HT-29 (cell line): Measurements from ENCODE around the gene DAGLA. TPM values are rescaled to one million over a fixed set of nuclear protein-coding genes. Genes with fewer than 3 reads are reported as not detected.
"Not testable (repeated sequence)": the region's sequence is repeated elsewhere in the genome, so short reads cannot be mapped to it uniquely, and the experiment has no call there.

Experiments
- DNase-seq: peaks from one replicate; pipeline ENCODE4 v3.0.0-alpha.2; 2015; ENCODE audit warnings: low spot score
- total RNA-seq: library from RNA; depleted of rRNA; stranded (reverse); fragments of >200 nt; shearing (Covaris generic); gene quantifications from 2 replicates; pipeline ENCODE4 v1.2.3, GENCODE V29; 2014

The DAGLA gene
- total RNA-seq, 1 experiment from 2014 or later = 9.7 TPM

DNA sequence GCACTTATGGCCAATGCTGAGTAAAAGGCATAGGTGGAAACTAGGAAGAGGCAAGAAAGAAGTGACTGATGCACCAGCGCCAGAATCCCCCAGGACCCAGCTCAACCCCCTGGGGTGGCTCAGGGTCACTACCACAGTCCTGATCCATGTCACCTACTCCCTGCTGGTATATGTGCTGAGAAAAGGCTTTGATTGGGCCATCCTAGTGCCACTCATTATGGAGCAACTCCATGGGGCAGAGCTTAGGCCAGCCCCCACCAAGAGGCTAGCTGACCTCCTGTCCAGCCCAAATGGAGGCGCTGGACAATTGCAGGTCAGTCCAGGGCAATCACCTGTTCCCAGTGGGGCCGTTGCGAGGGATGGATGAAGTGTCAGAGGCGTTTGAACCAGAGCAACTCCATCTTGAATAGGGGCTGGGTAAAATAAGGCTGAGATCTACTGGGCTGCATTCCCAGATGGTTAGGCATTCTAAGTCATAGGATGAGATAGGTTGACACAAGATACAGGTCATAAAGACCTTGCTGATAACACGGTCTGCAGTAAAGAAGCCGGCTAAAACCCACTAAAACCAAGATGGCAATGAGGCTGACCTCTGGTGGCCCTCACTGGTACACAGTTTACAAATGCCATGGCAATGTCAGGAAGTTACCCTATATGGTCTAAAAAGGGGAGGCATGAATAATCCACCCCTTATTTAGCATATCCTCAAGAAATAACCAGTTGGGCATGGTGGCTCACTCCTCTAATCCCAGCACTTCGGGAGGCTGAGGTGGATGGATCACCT is 20.6 kb upstream of the DAGLA start:
- DNase-seq = no peak

DNA sequence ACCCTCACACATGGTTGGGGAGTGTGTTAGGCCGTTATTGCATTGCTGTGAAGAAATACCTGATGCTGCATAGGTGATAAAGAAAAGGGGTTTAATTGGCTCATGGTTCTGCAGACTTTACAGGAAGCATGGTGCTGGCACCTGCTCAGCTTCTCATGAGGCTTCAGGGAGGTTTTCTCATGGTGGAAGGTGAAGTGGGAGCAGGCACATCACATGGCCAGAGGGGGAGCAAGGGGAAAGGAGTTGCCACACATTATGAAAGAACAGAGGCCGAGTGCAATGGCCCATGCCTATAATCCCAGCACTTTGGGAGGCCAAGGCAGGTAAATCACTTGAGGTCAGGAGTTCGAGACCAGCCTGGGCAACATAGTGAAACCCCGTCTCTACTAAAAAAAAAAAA is 19.2 kb upstream of the DAGLA start:
- DNase-seq = not testable (repeated sequence)

DNA sequence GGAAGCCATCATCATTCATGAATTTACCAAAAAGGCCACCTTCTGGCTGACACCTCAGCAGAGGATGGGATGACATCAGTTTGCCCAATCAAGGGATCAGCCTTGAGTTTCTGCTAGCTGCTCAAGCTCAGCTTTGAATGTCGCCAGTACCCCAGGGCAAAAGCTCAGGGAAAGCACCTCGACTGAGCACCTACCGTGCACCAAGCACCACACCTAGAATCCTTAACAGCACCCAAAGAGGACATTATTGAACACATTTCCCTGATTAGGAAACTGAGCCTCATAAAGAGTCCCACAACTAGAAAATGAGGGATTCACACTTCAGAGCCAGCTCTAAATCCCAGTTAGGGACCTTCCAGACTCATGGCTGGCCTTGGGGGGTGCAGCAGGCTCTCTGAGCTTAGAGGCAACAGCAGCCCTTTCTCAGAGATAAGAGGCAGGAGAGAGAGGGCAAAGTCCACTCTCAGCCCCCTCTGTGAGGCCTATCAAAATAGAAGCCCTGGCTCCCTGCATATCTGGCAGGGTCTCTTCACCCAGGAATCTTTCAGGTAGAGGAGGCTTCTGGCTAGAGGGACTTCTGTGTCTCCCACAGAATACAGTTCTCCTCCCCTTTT is 13.4 kb upstream of the DAGLA start:
- no peak for DNase-seq

DNA sequence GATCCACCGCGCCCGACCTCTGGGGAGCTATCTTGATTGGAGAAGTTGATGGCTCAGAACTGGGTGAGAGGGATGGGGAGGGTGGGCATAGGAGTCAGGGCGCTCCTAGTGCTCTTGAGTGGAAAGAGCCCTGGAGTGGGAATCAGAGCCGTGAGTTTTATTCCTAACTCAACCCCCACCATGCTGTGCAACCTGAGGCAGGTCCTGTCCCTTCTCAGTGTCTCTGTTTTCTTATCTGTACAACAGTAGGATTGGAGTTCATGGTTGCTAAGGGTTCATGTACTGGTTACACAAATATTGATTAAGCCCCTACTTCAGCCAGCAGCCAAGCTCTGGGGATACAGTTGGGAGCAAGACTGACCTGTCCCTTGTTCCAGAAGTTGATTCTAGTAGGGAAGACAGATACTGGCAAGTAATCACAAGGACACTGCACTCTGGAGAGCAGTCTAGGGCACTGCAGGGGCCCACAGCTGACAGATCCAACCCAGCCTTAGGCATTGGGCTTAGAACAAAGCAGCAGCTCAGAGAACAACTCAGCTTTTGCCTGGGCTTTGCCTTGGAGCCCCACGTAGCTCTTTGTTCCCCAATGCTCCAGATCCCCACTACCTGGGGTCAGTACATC is 12.4 kb upstream of the DAGLA start:
- no peak for DNase-seq

DNA sequence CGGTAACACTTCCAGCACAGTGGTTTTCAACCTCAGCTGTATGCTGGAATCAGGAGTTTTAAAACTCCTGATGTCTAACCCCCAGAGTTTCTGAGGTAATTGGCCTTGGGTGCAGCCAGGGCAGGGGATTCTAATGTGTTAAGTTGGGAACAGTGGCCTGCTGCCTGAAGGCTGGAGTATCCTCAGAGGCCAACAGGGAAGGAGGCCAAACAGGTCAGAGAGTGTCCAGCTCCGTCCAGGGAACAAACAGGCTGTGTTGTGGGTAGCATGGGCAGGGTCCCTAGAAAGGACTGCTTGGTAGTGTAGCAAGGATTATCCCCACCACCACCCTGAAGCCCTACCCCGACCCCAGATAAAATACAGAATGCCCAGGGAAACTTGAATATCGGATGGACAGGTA is 10.8 kb upstream of the DAGLA start:
- no peak for DNase-seq

DNA sequence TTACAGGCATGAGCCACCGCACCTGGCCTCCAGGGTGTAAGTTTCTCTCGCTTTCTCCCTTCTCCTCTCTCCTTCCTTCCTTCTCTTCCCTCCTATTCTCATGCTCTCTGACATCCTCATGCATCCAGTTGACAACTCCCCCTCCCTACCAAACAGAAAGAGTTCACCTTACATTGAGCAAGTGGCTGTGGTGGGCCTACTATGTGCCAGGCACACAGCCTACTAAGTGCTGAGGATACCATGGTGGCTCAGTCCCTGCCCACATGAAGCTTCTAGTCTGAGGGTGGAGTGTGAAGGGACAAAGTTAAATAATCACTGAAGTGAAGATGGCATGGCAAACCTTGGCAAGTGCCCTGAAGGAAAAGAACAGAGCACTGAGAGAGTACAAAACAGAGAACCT is 9.6 kb upstream of the DAGLA start:
- no peak for DNase-seq

DNA sequence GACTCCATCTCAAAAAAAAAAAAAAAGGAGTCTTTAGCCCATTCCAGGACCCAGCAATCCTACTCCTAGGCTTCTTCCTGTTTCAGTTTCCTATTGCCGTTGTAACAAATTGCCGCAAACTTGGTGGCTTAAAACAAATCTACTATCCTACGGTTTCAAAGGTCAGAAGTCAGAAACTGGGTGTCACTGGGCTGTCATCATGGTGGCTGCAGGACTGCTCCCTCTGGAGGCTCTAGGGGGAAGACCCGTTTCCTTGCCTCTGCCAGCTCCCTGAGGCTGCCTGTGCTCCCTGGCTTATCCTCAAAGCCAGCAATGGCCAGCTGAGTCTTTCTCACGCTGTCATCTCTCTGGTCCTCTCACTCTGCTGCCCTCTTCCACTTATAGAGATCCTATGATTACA is 8.7 kb upstream of the DAGLA start:
- peak; percentile 59 for DNase-seq

DNA sequence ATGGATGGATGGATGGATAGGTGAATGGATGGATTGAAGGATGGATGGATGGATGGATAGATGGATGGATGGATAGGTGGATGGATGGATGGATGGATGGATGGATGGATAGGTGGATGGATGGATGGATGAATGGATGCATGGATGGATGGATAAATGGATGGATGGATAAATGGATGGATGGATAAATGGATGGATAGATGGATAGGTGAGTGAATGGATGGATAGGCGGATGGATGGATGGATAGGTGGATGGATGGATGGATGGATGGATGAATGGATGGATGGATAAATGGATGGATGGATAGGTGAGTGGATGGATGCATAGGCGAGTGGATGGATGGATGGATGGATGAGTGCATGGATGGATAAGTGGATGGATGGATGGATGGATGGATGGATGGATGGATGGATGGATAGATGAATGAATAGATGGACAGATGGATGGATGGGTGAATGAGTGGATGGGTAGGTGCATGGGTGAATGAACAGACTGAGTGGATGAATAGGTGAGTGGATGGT is 6.2 kb upstream of the DAGLA start:
- DNase-seq = not testable (repeated sequence)

DNA sequence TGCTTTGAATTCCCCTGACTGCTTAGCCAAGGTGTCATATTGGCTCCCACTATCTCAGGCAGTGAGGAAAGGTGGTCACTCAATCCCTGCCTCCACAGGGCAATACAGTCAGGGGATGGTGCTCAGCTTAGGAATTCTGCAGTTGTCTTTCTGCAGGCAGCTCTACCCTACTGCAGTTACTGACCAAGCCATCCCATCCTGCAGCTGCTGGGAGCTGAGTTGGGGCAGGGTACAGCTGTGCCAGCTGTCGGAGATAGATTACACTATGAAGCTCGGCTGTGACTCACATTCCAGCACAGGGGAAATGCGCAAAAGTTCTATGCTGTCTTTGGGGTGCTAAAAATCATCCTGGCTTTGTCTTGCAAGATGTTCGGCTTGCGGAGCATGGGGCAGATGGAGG is 4.4 kb upstream of the DAGLA start:
- DNase-seq = no peak

DNA sequence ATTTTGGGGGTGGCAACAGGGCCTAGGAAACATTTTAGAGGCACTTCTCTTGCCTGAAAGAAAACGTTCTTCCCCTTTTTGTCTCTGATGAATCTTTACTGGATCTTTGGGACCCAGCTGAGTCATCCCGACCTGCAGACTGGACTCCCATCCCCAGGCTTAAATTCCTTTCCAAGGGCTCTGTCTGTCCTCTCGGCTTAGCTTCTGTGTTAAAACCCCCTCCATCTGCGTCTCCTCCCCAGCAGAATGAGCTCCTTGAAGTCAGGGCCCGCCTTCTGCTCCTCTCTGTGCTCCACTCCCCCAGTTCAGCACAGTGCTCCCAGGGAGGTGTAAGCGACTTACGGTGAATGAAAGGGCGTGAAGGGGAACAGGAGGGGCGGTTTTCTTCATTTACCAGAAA is 895 bp upstream of the DAGLA start:
- DNase-seq = no peak

DNA sequence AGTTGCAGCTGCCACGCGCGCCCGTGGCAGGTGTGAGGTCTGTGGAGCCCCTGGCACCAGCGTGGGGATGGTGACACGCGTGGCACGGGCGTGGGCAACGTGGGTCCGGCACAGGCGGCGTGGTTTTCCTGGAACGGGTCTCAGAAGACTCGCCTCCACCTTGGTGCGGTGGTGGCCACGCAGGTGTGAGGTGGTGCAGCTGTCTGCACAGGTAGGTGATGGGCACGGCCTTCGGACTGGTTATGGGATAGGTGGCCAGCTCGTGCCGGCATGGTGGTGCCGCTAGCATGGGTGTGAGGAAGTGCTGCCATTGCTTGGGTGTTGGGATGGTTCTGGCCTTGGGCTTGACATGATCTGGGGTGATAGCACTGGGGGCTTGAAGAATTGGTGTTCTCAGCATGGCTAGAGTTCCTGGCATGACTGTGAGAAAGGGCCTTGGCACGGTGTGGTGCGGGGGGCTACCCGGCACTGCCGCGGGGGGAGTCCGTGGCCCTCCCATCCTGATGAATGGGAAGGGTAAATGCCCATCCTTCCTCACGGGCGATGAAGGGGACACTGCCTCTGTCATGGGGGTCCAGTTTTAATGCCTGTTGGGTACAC is 531 bp downstream of the DAGLA start:
- no peak for DNase-seq

DNA sequence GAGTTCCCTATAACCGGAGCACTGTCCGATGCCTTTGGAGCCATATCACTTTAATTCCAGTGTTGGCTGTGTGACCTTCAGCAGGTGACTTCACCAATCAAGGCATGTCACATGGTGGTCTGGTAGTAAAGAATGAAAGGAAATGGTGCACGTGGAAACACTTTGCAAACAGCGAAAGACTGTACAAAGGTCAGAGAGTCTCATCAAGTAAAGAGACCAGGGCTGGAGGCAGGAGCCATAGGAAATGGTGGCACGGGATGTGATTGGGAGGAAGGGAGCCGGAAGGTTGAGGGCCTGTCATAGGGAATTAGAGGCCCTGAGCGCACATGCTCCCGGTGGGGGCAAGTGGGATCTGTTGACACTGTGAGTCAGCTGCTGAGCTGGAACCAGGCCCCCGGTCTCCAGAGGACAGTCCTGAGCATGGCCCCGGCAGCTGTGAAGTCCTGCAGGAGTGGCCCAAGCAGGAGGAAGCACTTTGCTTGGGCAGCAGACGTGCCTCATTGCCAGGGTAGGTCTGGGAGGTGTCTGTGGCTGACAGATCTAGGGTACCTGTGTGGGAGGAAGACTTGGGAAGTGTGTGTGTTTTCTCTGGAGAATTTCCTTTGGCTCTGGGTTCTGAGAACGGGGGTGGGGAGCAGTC is 2.0 kb downstream of the DAGLA start:
- peak; percentile 50 for DNase-seq

DNA sequence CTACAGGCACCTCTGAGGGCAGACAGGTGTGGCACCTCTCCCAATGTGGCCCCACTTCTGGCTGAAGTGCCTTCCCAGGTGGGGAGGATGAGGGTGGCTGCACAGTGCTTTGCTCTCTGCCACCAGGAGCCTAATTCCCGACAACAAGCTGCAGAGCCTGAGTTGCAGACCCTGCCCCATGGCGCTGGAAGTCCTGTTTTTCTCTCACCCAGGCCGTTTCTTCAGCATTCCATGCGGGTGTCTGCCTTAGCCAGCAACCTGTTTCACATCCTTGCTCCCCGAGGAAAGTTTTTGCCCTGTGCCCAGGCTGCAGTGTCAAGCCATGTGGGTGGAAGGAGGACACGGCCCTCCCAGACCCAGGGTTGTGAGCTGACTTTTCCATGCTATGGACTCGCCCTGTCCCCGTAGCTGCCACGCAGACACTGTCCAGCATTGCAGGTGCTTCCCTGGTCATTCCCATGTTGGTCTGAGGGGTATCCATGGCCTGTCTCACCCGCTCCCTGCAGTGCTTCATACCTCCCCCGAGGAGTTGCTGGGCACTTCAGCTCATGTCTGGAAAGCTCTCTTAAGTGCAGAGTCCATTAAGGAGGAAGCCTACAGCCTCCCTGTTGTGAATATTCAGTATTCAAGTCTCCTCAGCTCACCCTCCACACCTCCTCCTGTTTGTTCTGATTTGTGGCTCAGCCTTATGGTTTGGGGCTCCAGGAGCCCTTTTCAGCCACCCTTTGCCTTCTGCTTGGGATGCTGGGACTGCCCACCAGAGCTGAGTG is 2.9 kb downstream of the DAGLA start:
- no peak for DNase-seq

DNA sequence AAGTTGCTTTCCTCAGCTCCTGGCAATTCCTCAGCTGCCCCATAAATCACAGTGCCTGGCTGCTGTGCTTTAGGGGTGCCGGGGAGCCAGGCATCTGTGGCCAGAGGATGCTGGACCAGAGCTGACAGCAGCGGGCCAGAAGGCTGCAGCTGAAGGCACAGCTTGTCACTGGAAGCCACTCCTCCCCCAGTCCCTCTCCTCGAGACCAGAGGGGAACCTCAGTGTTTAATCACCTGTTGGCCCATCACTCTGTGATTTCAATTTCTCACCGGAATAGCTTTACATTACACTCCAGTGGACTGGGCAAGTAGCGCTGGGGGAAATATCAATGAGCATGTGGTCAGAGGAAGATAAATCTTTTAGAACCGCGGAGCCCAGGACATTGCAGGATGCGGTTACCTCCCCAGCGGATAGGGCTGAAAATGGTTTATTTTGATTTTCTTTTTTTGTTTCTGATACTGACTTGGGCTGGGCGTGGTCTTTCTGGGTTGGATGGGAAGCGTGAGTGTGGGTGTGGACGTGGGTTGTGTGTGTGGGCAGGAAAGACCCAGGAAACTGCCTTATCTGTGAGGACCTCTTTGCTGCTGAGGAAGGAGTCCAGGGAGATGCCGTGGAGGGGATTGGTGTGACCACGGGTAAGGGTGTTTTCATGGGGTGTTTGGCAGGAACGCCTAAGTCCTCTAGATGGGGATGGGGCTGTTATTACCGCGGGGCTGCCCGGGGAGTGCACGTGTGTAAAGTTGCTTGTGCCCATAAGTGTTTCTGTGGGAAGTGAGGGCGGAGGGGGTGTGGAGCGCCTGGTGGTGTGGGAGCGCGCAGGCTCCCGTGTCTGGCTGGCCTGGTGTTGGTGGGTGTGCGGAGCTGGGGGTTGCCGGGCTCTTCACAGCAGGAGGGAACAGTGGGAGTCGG is 4.0 kb downstream of the DAGLA start:
- no peak for DNase-seq

DNA sequence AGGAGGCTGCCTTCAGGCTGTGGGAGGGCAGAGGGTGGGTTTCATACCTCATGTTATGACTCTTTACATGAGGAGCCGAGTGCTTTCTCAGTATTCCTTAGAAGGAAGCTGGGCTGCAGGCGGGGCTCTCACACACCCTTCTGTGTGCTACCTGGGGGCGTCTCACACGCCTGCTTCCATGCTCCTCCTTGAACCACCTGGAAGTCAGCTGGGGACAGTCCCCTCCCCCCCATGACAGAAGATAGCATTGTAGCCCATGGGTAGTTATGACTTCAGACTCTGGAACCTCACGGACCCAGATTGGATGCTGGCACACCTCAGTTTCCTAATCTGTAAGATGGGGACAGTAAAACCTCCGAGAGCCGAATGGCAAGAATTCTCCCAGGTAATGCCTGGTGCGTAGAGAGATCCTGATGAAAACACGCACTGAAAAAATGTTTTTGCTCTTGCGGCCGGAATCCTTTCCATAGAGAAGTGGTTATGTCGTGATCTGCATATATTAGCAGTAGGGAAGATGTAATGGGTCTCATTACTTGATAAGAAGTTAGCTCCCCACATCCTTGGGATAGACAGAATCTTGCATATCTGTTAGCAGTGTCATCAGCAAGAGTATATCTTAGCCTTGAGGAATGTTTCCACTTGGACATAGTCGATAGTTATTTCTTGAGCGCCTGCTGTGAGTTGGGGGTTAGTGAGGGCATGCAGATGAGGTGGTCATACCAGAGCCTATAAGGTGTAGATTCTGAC is 4.9 kb downstream of the DAGLA start:
- no peak for DNase-seq

DNA sequence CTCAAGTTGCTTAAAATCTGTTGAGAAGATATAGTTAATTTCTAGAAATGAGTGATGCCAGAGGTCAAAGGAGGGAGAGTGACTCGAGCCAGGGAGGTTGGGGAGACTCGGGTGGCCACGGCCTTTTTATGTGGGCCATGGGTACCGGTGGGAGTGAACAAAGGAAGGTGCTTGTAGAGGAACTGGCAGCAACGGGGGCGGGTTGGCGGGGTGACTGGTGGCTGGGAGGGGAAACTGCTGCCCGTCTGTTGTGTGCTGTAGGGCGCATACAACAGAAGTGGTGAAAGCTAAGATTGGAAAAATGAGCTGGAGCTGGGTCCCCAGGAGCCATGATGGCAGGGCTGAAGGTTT is 5.4 kb downstream of the DAGLA start:
- DNase-seq = no peak

DNA sequence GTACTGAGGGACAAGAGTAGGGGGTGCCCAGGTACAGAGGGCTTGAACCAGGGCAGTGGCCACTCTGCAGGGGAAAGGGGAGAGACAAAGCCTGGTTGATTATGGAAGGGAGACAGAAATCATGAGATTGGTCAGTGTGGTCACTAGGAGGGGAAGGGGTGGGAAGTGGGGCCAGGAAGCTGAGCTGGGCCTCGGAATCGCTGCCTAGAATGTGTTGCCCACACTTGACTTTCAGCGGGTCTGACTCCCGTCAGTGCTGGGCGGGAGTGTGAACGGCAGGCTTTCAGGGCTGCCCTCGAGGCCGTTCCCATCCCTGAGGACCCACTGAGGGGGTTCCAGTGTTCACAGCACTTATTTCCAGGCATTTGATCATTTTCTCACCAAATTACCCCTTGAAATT is 5.9 kb downstream of the DAGLA start:
- DNase-seq = no peak

DNA sequence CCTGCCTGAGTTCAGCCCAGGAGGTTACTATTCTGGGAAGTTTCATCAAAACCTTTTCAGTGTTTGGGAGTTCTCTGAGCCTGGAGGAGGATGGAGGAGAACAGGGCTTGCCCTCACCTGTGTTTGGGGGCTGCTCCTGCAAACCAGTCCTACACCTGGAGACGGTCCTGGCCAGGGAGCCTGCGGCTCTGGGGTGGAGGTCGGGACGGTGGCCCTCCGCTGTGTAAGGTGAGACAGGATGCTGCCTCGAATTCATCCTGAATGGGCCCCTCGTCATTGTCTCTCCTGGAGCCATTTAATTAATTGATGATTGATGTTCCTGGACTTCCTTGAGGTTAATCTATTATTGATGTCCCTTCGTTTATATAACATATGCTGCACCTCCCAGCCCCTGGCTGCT is 6.3 kb downstream of the DAGLA start:
- no peak for DNase-seq

DNA sequence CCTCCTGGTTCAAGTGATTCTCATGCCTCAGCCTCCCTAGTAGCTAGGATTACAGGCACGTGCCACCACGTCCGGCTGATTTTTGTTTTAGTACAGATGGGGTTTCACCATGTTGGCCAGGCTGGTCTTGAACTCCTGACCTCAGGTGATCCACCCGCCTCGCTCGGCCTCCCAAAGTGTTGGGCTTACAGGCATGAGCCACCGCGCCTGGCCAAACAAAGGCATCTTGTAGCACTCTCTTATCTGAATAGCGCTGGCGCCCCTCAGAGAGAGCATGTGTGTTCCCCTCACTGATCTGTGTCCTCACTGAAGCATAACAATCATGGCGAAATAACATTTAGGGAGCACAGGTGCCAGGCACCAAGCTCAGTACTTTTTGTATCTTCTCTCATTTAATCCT is 7.2 kb downstream of the DAGLA start:
- DNase-seq = no peak
